Gastrocnemius medialis (tissue), 4 donors: ENCODE data around the gene IL12RB1. TPM values are rescaled to one million over a fixed set of nuclear protein-coding genes. Genes with fewer than 3 reads are reported as not detected.

Experiments
- ATAC-seq, 2 donors: fragments of 150-250 bp; one replicate each; pipeline ENCODE4 v1.9.1; 2016
- DNase-seq, 2 donors: peaks; one replicate each; pipeline ENCODE4 v3.0.0-alpha.2; 2019
- H3K27ac ChIP-seq, 4 donors: fragments of 200-600 bp; sonication (generic); 1 replicate in 1 of 4; 2 replicates in 3 of 4; pipeline ENCODE4 v1.5.1; 2016 to 2018; ENCODE audit warnings: mild to moderate bottlenecking in 2 of 4, moderate library complexity in 1 of 4
- H3K27me3 ChIP-seq, 3 donors: fragments of 200-600 bp; sonication (generic) in 2 of 3; 1 replicate in 1 of 3; 2 replicates in 2 of 3; pipeline versions ENCODE4 v1.5.1 to v1.6.0; 2016 to 2019; ENCODE audit warnings: mild to moderate bottlenecking in 1 of 3, moderate library complexity in 1 of 3
- H3K36me3 ChIP-seq, 2 donors: fragments of 200-600 bp; sonication (generic) in 1 of 2; one replicate each; pipeline ENCODE4 v1.5.1; 2017 to 2018
- H3K4me1 ChIP-seq, 2 donors: fragments of 200-600 bp; sonication (generic) in 1 of 2; one replicate each; pipeline ENCODE4 v1.5.1; 2016 to 2017; ENCODE audit warnings: mild to moderate bottlenecking in 2 of 2
- H3K4me3 ChIP-seq, 4 donors: fragments of 200-600 bp; sonication (generic) in 3 of 4; 1 replicate in 1 of 4; 2 replicates in 3 of 4; pipeline ENCODE4 v1.5.1; 2016 to 2019; ENCODE audit warnings: mild to moderate bottlenecking in 2 of 4
- H3K9me3 ChIP-seq, 3 donors: fragments of 200-600 bp; sonication (generic) in 2 of 3; 1 replicate in 1 of 3; 2 replicates in 2 of 3; pipeline ENCODE4 v1.5.1; 2016 to 2019
- CTCF ChIP-seq, 5 experiments: fragments of 450-650 bp in 3 of 5; fragments of 200-600 bp in 2 of 5; sonication (generic) in 2 of 5; IDR thresholded peaks in 4 of 5; conservative IDR thresholded peaks in 1 of 5; 1 replicate in 4 of 5; 2 replicates in 1 of 5; pipeline ENCODE4 v1.5.1; 2016 to 2019; ENCODE audit warnings: antibody characterized with exemption in 5 of 5, mild to moderate bottlenecking in 3 of 5, moderate library complexity in 3 of 5
- POLR2A ChIP-seq, 2 donors: fragments of 450-650 bp; IDR thresholded peaks; one replicate each; pipeline ENCODE4 v1.6.1; 2017; ENCODE audit warnings: antibody characterized with exemption in 2 of 2, mild to moderate bottlenecking in 2 of 2, moderate library complexity in 2 of 2
- in situ Hi-C, 4 donors: fragments of 200-750 bp; cut with MboI; loops; one replicate each; pipeline versions ENCODE4 v1.15.0 to v1.8.0; 2017; ENCODE audit warnings: low sequenced_read_pairs in 4 of 4
- intact Hi-C: fragments of 100-400 bp; cut with DNase I; formaldehyde crosslinking; loops from one replicate; pipeline ENCODE4 v1.15.1; 2023; ENCODE audit warnings: low total_unique reads
- total RNA-seq, 4 donors: library from RNA; depleted of rRNA; stranded (reverse); fragments of >200 nt; gene quantifications; one replicate each; pipeline versions ENCODE4 v1.1.0 to v1.2.3, GENCODE V29; 2016

IL12RB1 gene
- total RNA-seq, 4 donors from 2014 or later, result 0.16 to 0.20 TPM; not detected in 2

GRCh38 chr19:18104793-18105131 lies 18.0 kb upstream of the IL12RB1 start:
- Histone ChIP-seq H3K36me3 (no peaks in the 10 kb centered on the region), H3K4me1 (peaks cover 6 to 10% of the 10 kb centered on the region in 2 donors), H3K9me3 (no peaks in the 10 kb centered on the region), H3K27me3 (peaks cover 33 to 39% (median 38%) of the 10 kb centered on the region in 3 donors), H3K4me3 (peak overlapping the region; percentile 32 to 48 (median 36)), H3K27ac (no peak overlapping the region)
- no peak for ATAC-seq
- in situ Hi-C loops (no loop called here), intact Hi-C loops (no loop called here)
- DNase-seq, result no peak
- TF ChIP-seq POLR2A (IDR thresholded peaks at IDR 0.05) (no peak), CTCF (IDR thresholded peaks at IDR 0.05 in 4 of 5, conservative IDR thresholded peaks at IDR 0.05 in 1 of 5) (no peak)

- no peaks in the 10 kb centered on the region for H3K9me3 ChIP-seq
- in situ Hi-C loops, result no loop called here
- intact Hi-C loops, result no loop called here
- H3K4me3 ChIP-seq, result no peak overlapping the region
- H3K27me3 ChIP-seq, result peaks cover 50 to 57% (median 55%) of the 10 kb centered on the region in 3 donors
- peaks cover 6% of the 10 kb centered on the region in 2 donors for H3K4me1 ChIP-seq
- H3K36me3 ChIP-seq, result no peaks in the 10 kb centered on the region
- no peak for DNase-seq
- TF ChIP-seq POLR2A (IDR thresholded peaks at IDR 0.05) (no peak), CTCF (IDR thresholded peaks at IDR 0.05 in 4 of 5, conservative IDR thresholded peaks at IDR 0.05 in 1 of 5) (no peak)
- no peak for ATAC-seq
- no peak overlapping the region for H3K27ac ChIP-seq
These were observed 16.3 kb upstream of the IL12RB1 start for GRCh38 chr19:18102916-18103542.

GRCh38 chr19:18101268-18101667 lies 14.5 kb upstream of the IL12RB1 start:
- TF ChIP-seq CTCF (IDR thresholded peaks at IDR 0.05 in 4 of 5, conservative IDR thresholded peaks at IDR 0.05 in 1 of 5), result no peak
- TF ChIP-seq POLR2A (IDR thresholded peaks at IDR 0.05), result no peak
- H3K4me1 ChIP-seq, result peaks cover 6 to 10% of the 10 kb centered on the region in 2 donors
- no peak for ATAC-seq
- H3K27ac ChIP-seq, result no peak overlapping the region
- H3K36me3 ChIP-seq, result no peaks in the 10 kb centered on the region
- H3K9me3 ChIP-seq, result no peaks in the 10 kb centered on the region
- no peak for DNase-seq
- H3K4me3 ChIP-seq, result no peak overlapping the region
- peaks cover 57 to 71% (median 67%) of the 10 kb centered on the region in 3 donors for H3K27me3 ChIP-seq
- intact Hi-C loops (no loop called here), in situ Hi-C loops (no loop called here)

DNA sequence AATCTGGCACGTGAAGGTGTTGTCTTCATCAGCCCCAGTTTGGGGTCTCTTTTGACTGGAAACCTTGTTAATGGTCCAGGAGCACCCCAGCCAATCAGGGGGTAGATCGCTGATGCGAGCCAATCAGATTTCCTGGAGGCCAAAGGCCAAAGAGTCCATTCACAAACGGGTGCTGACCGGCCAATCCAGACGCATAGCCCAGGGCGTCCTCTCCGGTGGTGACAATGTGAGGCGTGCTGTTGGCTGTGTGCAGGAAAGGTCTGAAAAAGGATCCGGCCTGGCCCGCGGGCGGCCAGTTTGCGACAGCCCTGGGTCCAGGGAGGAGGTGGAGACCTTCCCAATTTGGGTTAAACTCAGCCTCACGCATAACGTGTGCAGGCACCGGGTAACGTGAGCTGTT lies 14.0 kb upstream of the IL12RB1 start:
- no peaks in the 10 kb centered on the region for H3K9me3 ChIP-seq
- ATAC-seq (no peak), DNase-seq (no peak)
- in situ Hi-C loops, result no loop called here
- intact Hi-C loops, result no loop called here
- TF ChIP-seq POLR2A (IDR thresholded peaks at IDR 0.05), result no peak
- TF ChIP-seq CTCF (IDR thresholded peaks at IDR 0.05 in 4 of 5, conservative IDR thresholded peaks at IDR 0.05 in 1 of 5), result no peak
- H3K4me1 ChIP-seq, result peaks cover 6 to 10% of the 10 kb centered on the region in 2 donors
- no peaks in the 10 kb centered on the region for H3K36me3 ChIP-seq
- H3K4me3 ChIP-seq, result no peak overlapping the region
- H3K27ac ChIP-seq, result no peak overlapping the region
- H3K27me3 ChIP-seq, result peaks cover 55 to 74% (median 66%) of the 10 kb centered on the region in 3 donors

DNA sequence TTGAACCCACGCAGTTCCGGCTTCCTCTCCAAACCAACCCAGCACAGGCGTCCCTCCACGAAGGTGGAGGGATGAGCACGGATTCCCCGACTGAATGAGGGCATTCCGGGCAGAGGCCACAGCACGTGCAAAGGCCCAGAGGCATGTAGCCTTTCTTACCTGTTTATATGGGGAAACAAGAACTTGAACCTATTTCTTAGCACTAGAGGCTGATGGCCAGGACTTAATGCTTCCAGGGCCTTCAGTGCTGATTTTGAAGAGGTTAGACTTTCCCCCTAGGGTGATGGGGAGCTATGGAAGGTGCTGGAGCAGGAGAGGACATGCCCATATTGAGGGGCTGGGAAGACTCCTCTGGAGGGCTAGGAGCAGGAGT lies 12.9 kb upstream of the IL12RB1 start:
- in situ Hi-C loops (loop anchor here in 1 of 4 donors (25.0 kb wide), 1 partner anchor 487 kb away; no protein-coding TSS in a partner anchor), intact Hi-C loops (no loop called here)
- Histone ChIP-seq H3K4me1 (peaks cover 5 to 9% of the 10 kb centered on the region in 2 donors), H3K36me3 (no peaks in the 10 kb centered on the region), H3K27me3 (peaks cover 51 to 78% (median 57%) of the 10 kb centered on the region in 3 donors), H3K9me3 (no peaks in the 10 kb centered on the region), H3K27ac (no peak overlapping the region), H3K4me3 (no peak overlapping the region)
- no peak for DNase-seq
- TF ChIP-seq CTCF (IDR thresholded peaks at IDR 0.05 in 4 of 5, conservative IDR thresholded peaks at IDR 0.05 in 1 of 5) (no peak), POLR2A (IDR thresholded peaks at IDR 0.05) (no peak)
- ATAC-seq, result no peak
